VCaP (cell line): ENCODE results near the gene TPK1.

ENCODE experiments used
- H3K27ac ChIP-seq: fragments of 450-650 bp; 2 replicates; pipeline ENCODE4 v1.5.1; 2017
- TF ChIP-seq, protein P1 (sequence below): fragments of 450-650 bp; conservative IDR thresholded peaks from 2 replicates; pipeline ENCODE4 v1.5.1; 2017; ENCODE audit warnings: mild to moderate bottlenecking, moderate library complexity

The TPK1 gene

DNA sequence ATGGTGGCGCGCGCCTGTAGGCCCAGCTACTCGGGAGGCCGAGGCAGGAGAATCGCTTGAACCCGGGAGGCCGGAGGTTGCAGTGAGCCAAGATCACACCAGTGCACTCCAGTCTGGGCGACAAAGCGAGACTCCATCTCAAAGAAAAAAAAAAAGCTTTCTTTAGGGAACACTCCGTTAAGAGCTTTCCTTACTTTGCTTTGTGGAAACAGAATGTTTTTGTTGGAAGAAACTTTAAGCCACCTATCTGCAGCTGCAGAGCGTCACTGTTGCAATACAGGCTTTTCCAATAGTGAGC, 641 bp upstream of the TPK1 start:
- TF ChIP-seq, protein P1, sequence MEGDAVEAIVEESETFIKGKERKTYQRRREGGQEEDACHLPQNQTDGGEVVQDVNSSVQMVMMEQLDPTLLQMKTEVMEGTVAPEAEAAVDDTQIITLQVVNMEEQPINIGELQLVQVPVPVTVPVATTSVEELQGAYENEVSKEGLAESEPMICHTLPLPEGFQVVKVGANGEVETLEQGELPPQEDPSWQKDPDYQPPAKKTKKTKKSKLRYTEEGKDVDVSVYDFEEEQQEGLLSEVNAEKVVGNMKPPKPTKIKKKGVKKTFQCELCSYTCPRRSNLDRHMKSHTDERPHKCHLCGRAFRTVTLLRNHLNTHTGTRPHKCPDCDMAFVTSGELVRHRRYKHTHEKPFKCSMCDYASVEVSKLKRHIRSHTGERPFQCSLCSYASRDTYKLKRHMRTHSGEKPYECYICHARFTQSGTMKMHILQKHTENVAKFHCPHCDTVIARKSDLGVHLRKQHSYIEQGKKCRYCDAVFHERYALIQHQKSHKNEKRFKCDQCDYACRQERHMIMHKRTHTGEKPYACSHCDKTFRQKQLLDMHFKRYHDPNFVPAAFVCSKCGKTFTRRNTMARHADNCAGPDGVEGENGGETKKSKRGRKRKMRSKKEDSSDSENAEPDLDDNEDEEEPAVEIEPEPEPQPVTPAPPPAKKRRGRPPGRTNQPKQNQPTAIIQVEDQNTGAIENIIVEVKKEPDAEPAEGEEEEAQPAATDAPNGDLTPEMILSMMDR = no peak
- peak overlapping the region; percentile 86 for H3K27ac ChIP-seq

DNA sequence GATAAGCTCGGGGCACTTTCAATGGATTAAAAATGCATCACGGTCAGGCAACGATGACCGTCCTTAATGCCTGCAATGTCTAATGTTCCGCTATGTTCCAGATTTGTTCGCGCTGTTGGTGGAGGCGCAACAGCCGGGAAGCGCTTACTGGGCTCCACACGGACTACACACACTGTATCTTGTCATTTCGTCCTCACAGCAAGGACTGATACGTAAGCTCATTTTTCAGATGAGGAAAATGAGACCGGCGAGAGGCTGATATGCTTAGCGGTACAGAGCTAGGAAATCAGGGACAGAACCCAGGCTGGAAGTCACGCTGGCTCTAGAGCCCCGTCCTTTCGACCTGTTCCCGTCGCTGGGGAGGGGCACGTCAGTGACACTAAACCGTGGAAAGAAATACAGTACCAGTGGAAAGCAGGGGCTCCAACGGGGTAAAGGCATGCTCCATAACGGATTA, 670 bp downstream of the TPK1 start:
- H3K27ac ChIP-seq = peak overlapping the region; percentile 86
- TF ChIP-seq, protein P1 = no peak

DNA sequence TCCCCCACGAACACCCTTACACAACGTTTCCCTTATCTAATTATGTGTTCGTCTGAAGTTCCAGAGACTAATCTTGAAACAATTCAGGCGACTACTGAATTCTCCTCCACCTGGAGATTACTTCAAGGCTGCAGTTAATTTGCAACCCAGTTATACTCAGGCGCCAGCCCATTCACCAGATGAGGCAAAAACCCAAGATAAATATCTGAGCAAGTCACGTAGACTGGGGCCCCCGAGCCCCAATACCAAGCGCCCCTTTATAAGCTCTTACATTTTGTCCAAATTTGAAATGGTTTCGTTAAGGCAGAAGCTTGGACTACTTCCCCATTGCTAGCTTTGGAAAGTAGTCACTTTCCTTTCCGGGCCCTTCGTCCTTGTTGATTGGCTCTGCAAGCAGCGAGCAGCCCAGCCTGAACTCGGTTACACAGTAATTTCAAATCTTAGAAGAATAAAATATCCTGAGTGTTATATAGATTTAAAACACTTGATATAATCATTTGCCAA, 1.2 kb downstream of the TPK1 start:
- peak overlapping the region; percentile 86 for H3K27ac ChIP-seq
- TF ChIP-seq, protein P1 = no peak

DNA sequence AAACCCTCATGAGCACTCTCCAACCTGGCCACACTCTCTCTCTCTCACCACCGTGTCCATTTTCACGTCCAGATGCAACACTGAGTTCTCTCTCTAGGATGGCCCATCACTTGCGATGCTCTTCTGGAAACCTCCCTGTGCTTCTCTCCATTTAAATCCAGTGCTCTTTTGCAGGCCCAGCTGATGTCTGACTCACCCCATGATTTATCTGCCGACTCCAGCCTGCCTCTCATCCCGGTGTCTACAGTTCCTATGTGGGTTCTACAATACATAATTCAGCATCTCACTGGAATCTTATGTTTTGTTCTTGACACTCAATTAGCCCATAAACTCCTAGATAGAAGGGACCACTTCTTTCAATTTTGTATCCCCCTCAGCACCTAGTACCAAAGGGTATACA, 5.0 kb downstream of the TPK1 start:
- TF ChIP-seq, protein P1 = no peak
- no peak overlapping the region for H3K27ac ChIP-seq

DNA sequence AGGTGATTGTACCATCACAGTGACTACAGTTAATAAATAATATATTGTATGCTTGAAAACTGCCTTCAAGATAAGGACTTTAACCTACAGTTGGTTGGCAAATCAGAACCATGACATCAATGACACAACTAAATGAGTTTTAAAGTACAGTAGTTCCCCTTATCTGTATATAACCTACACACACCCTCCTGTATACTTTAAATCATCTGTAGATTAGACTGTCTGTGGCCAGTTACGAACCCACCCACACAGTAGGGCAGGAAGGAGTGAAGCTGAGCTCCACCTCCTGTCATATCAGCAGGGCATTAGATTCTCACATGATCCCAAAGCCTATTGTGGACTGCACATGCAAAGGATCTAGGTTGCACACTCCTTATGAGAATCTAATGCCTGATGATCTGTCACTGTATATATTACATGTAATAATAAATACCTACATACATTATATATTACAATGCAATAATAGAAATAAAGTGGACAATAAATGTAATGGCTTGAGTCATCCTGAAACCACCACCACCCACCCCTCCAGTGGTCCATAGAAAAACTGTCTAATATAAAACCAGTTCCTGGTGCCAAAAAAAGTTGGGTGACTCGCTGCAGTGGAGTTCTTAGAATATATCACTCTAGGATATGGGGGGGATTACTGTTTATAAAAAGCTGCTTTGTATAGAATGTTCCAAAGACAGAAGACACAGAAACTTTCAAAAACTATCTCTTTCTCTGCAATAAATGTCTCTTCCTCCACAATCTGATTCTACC, 5.6 kb downstream of the TPK1 start:
- no peak overlapping the region for H3K27ac ChIP-seq
- TF ChIP-seq, protein P1 = no peak

DNA sequence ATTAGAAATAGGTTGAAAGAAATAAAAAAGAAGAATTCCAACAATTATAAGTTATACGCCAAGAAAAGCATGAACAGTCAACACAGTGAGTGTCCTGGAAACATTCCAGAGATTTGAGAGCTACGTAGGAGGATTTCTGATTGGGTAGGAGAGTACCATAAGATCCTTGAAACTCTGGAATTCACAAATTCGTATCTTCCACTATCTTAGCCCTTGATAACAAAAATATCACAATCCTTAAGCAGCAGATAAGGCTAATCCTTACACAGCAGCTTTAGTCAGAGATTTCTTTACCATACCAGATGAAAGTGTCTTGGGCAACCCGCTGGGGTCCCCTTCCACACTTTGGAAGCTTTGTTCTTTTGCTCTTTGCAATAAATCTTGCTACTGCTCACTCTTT, 8.2 kb downstream of the TPK1 start:
- no peak overlapping the region for H3K27ac ChIP-seq
- TF ChIP-seq, protein P1 = no peak

DNA sequence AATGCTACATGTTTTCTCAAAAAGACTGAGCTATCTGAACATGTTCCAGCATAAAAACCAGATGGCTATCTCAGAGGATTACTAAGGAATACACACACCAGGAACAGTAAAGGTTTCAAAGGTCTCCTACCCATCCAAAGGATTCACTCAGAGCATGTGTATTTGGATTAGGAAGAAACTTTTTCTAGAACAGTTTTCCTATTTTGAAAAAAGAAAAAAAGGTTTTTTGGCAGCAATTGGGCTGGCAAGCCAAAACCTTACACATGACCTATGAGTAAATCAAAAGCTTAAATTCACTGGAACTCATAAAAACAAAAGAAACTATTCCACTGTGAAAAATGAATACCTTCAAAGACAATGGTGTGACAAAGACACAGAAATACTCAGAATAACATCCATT, 9.6 kb downstream of the TPK1 start:
- no peak overlapping the region for H3K27ac ChIP-seq
- TF ChIP-seq, protein P1 = no peak
